GM12864 (cell line): ENCODE measurements around the gene EPHB2.

Experiments
- DNase-seq: peaks from one replicate; pipeline ENCODE4 v3.0.0-alpha.2; 2011; ENCODE audit warnings: low read depth
- H3K4me3 ChIP-seq: 2 replicates; pipeline ENCODE4 v1.5.1; 2011; ENCODE audit warnings: mild to moderate bottlenecking, low read depth, low read length, control low read depth
- CTCF ChIP-seq: IDR thresholded peaks from 2 replicates; pipeline ENCODE4 v1.5.1; 2011; ENCODE audit warnings: low read depth, mild to moderate bottlenecking, moderate library complexity, low read length, control low read depth, inconsistent platforms; ENCODE audit errors: missing control alignments

EPHB2 gene

DNA sequence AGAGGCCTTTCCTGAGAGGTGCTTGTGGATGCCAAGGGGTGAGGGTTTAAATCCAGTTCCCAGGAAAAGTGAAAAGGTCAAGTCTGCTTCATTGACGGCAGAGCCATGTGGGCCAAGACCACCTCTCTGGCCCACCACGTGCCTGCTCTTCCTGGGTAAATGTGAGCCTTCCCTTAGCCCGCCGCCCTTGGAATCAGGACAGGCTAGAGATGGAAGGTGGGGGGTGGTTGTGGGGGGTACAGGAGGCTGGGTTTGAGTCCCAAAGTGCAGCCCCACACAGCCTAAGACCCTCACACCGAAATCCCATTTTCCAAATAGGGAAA is 104.4 kb downstream of the EPHB2 start:
- DNase-seq: no peak
- TF ChIP-seq CTCF: no peak
- no peak overlapping the region for H3K4me3 ChIP-seq

GRCh38 chr1:22815421-22816066 is 104.9 kb downstream of the EPHB2 start:
- no peak for DNase-seq
- TF ChIP-seq CTCF: no peak

GRCh38 chr1:22816067-22816775 is 105.6 kb downstream of the EPHB2 start:
- no peak for TF ChIP-seq CTCF
- H3K4me3 ChIP-seq: no peak overlapping the region
- no peak for DNase-seq

More at GRCh38 chr1:22815421-22816066, 104.9 kb downstream of the EPHB2 start:
- no peak overlapping the region for H3K4me3 ChIP-seq

GRCh38 chr1:22816803-22817202 is 106.2 kb downstream of the EPHB2 start:
- DNase-seq: no peak
- TF ChIP-seq CTCF: no peak
- H3K4me3 ChIP-seq: no peak overlapping the region

DNA sequence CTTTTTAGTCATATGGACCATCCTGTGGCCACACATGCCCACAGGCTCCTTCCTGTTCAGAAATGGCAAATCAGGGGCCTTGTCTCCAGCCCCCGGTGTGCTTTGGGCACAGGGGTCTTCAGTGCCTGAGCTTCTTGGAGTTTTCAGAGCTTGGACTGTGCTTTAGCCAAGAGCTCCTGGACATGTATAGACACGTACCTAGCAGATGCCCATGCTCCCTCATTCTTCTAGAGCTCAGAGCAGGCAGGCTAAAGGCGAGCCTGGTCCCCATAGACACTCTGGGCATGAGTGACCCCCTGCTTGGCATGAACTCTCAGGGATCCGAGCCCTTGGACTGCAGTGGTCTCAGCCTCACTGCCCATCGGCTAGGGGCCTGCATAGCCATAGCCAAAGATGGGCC is 106.8 kb downstream of the EPHB2 start:
- DNase-seq: no peak
- no peak for TF ChIP-seq CTCF

GRCh38 chr1:22818061-22818770 is 107.6 kb downstream of the EPHB2 start:
- no peak for TF ChIP-seq CTCF
- H3K4me3 ChIP-seq: no peak overlapping the region
- DNase-seq: no peak

More for the DNA sequence above, 106.8 kb downstream of the EPHB2 start:
- H3K4me3 ChIP-seq: no peak overlapping the region

DNA sequence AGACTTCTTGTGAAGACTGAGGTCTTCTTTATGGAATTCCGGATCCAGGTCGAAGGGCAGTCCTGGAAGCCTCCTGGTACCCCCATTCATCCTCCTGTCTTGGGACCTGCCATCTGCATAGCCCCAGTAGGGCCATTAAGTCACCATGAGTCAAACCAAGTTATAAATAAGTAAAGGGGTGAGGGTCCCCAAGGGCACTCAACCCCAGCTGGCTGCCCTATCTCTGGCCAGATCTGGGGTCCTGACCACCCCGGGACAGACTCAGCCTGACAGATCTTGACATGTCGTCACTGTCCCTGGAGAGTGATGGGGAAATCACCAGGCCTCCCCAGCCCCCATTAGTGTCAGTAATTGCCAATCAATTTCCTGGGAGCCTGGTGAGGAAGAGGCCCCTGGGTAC is 108.7 kb downstream of the EPHB2 start:
- no peak overlapping the region for H3K4me3 ChIP-seq
- no peak for TF ChIP-seq CTCF
- no peak for DNase-seq
